HG02852 (cell line): ENCODE measurements around the gene KLK8.

Experiments
- ATAC-seq: cut with Tn5 transposase; IDR thresholded peaks from one replicate; pipeline ENCODE4 v1.9.1; 2021; ENCODE audit warnings: mild to moderate bottlenecking, moderate library complexity; ENCODE audit not compliant: unreplicated experiment

KLK8 gene

DNA sequence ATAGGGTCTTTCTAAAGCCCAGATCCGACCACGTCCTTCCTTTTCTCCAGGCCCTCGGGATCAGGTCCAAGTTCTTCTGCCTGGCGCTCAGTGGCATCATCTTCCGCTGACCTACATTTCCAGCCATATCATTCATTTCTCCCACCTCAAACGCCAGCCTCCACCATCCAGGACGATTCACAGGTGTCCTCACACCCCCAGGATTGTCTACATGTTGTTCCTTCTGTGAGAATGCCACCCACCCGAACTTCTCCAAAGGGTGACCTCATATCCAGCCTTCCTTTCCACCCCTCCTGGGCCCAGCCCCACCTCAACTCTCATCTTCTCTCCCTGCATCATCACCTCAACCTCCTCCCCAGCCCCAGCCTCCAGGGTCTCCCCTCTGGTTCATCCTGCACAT is 43.8 kb downstream of the KLK8 start:
- no peak for ATAC-seq

DNA sequence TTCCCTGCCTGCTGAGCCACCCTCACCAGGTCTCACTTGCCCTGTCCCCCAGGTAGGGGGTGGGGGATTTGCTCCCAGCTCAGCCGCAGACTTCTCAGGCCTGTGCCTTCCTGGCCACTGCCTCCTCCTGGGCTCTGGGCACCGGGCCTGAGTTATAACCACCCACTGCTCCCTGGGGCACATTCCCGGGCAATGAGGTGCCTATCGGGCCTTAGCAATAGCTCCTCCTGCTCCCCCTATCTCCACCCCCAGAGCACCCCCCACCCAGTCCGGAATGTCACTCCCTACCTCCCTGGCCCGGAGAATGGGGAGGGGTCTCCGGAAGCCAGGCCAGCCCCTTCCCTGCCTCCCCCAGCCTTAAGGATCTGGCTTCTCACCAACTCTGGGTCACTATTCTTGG is 48.5 kb downstream of the KLK8 start, which contains the start of gene KLK5:
KLK5 (minus strand) TSS at position 129 of the 400 bp plus-strand sequence. CDS start 381 bp downstream, outside the sequence.
- no peak for ATAC-seq

DNA sequence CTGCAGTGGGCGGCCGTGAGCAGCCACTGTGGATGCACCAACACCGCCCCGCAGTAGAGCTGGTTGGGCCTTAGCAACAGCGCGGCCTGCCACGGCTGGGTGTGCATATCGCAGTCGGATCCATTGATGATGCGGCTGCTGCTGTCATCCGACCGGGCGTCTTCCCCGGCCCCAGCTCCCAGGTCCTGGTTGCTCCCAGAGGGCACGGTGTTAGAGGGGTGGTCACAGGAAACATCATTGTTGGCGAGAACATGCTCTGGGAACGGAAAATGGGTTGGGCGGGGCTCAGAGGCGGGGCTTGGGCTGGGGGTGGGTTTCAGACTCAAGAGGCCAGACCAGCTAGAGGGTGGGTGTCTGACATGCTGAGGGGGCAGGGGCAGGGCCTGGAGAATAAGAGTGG is 51.5 kb downstream of the KLK8 start:
- ATAC-seq: no peak

DNA sequence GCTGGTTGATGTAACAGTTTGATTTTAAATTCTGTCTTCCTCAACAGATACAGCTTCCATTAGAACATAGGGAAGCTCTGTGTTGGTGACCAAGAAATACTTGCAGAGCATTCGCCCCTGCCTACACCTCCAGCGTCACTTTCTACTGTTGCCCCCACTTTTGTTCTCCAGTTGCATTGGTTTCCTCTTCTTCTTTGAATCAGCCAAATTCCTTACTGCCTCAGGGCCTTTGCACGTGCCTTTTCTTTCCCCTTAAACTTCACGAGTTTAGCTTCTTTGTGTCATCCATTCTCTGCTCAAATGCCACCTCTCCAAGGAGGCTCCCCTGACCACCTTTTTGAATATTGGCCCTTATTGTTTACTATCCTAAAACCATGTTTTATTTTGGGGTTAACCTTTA is 54.3 kb downstream of the KLK8 start:
- no peak for ATAC-seq
